ENCODE data around the gene ASH1L. TPM values are rescaled to one million over a fixed set of nuclear protein-coding genes. Genes with fewer than 3 reads are reported as not detected.
"Not testable (repeated sequence)": the region's sequence is repeated elsewhere in the genome, so short reads cannot be mapped to it uniquely, and the experiment has no call there.

Gene ASH1L
- total and polyA plus RNA-seq, 2 donors (not counting 3 experiments of a cell fraction or from before 2014, with no cell fraction given) = 11.6 to 29.2 TPM

GRCh38 chr1:155596864-155597263 is 34.3 kb upstream of the ASH1L start:
- H3K9me3 ChIP-seq (replicated peaks; ENCODE audit: control insufficient read depth, insufficient read depth, low read length) = no peaks in the 10 kb centered on the region
- POLR2A ChIA-PET = no interaction called here
- no peaks in the 10 kb centered on the region for H3K9me1 ChIP-seq (replicated peaks; ENCODE audit: control insufficient read depth, extremely low read depth, insufficient read depth, low read length)
- no peak overlapping the region for H2AFZ ChIP-seq (ENCODE audit: low read depth, low read length)
- CTCF ChIA-PET = interaction anchor here (0.9 to 2.8 kb wide), 3 partner anchors 28 to 276 kb away, joined by 3 to 8 read pairs (median 3); partner anchors contain the start of gene RUSC1
- H3K79me2 ChIP-seq (ENCODE audit: control insufficient read depth, insufficient read depth, low read length) = no peaks in the 10 kb centered on the region
- no TSS peak for BruUV-seq (replicated peaks)
- peaks cover 1 to 4% of the 10 kb centered on the region in 2 experiments for H3K27me3 ChIP-seq (ENCODE audit: control insufficient read depth in 2 of 2, insufficient read depth in 2 of 2, low read length in 2 of 2)
- dilution Hi-C loops (cut with MboI; ENCODE audit: extremely low pct_ligation_motif_present, low sequenced_read_pairs) (no loop called here), intact Hi-C loops (cut with micrococcal nuclease) (no loop called here)
- no peak for DNase-seq (ENCODE audit: low read depth, low spot score)
- FAIRE-seq = no peak
- no peak overlapping the region for H3K4me2 ChIP-seq (ENCODE audit: insufficient read depth, low read length)
- no peaks in the 10 kb centered on the region for H4K20me1 ChIP-seq (replicated peaks; ENCODE audit: control insufficient read depth, extremely low read depth, insufficient read depth, low read length)
- H3K4me1 ChIP-seq (ENCODE audit: control insufficient read depth, extremely low read depth, insufficient read depth, low read length) = no peaks in the 10 kb centered on the region
- H3K9ac ChIP-seq (replicated peaks; ENCODE audit: extremely low read depth, insufficient read depth, low read length) = no peak overlapping the region
- TF ChIP-seq FOS (IDR thresholded peaks at IDR 0.05; ENCODE audit: borderline replicate concordance, insufficient read depth, low read length) (no peak), JUN (IDR thresholded peaks at IDR 0.05; ENCODE audit: borderline replicate concordance, insufficient read depth, insufficient read length, low read depth) (no peak), POLR2AphosphoS5 (IDR thresholded peaks at IDR 0.05; ENCODE audit: insufficient read depth, low read depth, low read length) (no peak), MYC (IDR thresholded peaks at IDR 0.05; ENCODE audit: low read depth, low read length) (no peak), EZH2 (IDR thresholded peaks at IDR 0.05; ENCODE audit: borderline replicate concordance, low read depth, low read length, severe bottlenecking) (no peak), MAX (IDR thresholded peaks at IDR 0.05; ENCODE audit: insufficient read depth, insufficient read length) (no peak), GATA2 (IDR thresholded peaks at IDR 0.05; ENCODE audit: insufficient read depth, insufficient read length, low read depth, low read length) (no peak), POLR2A (IDR thresholded peaks at IDR 0.05; ENCODE audit: low read depth, low read length) (no peak), CTCF (IDR thresholded peaks at IDR 0.05; ENCODE audit: extremely low read depth in 1 of 2, insufficient read depth in 1 of 2, low read depth in 1 of 2, low read length in 2 of 2) (no peak)
- no peak overlapping the region for H3K27ac ChIP-seq (ENCODE audit: insufficient read depth, low read depth, low read length)
- H3K36me3 ChIP-seq (ENCODE audit: control insufficient read depth in 2 of 2, extremely low read depth in 1 of 2, insufficient read depth in 2 of 2, low read length in 2 of 2) = no peaks in the 10 kb centered on the region
- no peak overlapping the region for H3K4me3 ChIP-seq (replicated peaks in 1 of 3; ENCODE audit: insufficient read depth in 1 of 3, low read depth in 1 of 3, low read length in 3 of 3)

GRCh38 chr1:155595877-155596474 is 33.4 kb upstream of the ASH1L start:
- H3K4me2 ChIP-seq (ENCODE audit: insufficient read depth, low read length); H3K9me1 ChIP-seq (replicated peaks; ENCODE audit: control insufficient read depth, extremely low read depth, insufficient read depth, low read length); H3K79me2 ChIP-seq (ENCODE audit: control insufficient read depth, insufficient read depth, low read length); BruUV-seq (replicated peaks); intact Hi-C loops (cut with micrococcal nuclease); POLR2A ChIA-PET; H3K27ac ChIP-seq (ENCODE audit: insufficient read depth, low read depth, low read length); H3K4me1 ChIP-seq (ENCODE audit: control insufficient read depth, extremely low read depth, insufficient read depth, low read length); FAIRE-seq; H3K36me3 ChIP-seq (ENCODE audit: control insufficient read depth in 2 of 2, extremely low read depth in 1 of 2, insufficient read depth in 2 of 2, low read length in 2 of 2); H3K9ac ChIP-seq (replicated peaks; ENCODE audit: extremely low read depth, insufficient read depth, low read length); H2AFZ ChIP-seq (ENCODE audit: low read depth, low read length); H4K20me1 ChIP-seq (replicated peaks; ENCODE audit: control insufficient read depth, extremely low read depth, insufficient read depth, low read length); H3K4me3 ChIP-seq (replicated peaks in 1 of 3; ENCODE audit: insufficient read depth in 1 of 3, low read depth in 1 of 3, low read length in 3 of 3); dilution Hi-C loops (cut with MboI; ENCODE audit: extremely low pct_ligation_motif_present, low sequenced_read_pairs); H3K9me3 ChIP-seq (replicated peaks; ENCODE audit: control insufficient read depth, insufficient read depth, low read length); DNase-seq (ENCODE audit: low read depth, low spot score); H3K27me3 ChIP-seq (ENCODE audit: control insufficient read depth in 2 of 2, insufficient read depth in 2 of 2, low read length in 2 of 2): not testable (repeated sequence)
- CTCF ChIA-PET = interaction anchor here (0.9 to 2.8 kb wide), 3 partner anchors 27 to 275 kb away, joined by 3 to 8 read pairs (median 3); partner anchors contain the start of gene RUSC1

All from endothelial cell of umbilical vein (primary cell).